K562 (cell line): Measurements from ENCODE around the gene CHCHD5. TPM values are rescaled to one million over a fixed set of nuclear protein-coding genes. Genes with fewer than 3 reads are reported as not detected.
A peak's percentile ranks its signal among the peaks of the same experiment; 100 is the strongest.

ENCODE experiments used
- BRF1 ChIP-seq: IDR thresholded peaks from 3 replicates; pipeline ENCODE4 v1.6.1; 2011; ENCODE audit warnings: borderline replicate concordance, mild to moderate bottlenecking; ENCODE audit not compliant: insufficient read length; ENCODE audit errors: extremely low read depth
- CBX2 ChIP-seq: fragments of 200-600 bp; sonication (generic); IDR thresholded peaks from one replicate; pipeline ENCODE4 v1.6.1; 2012; ENCODE audit warnings: mild to moderate bottlenecking, low read length, inconsistent platforms; ENCODE audit not compliant: insufficient read depth, poor library complexity, severe bottlenecking
- CHD4 ChIP-seq: fragments of 200-600 bp; sonication (generic); IDR thresholded peaks from 3 replicates; pipeline ENCODE4 v1.6.1; 2012; ENCODE audit warnings: low read depth, mild to moderate bottlenecking, mixed read lengths, low read length, inconsistent platforms; ENCODE audit not compliant: insufficient read depth, insufficient replicate concordance, poor library complexity, severe bottlenecking
- ETS2 ChIP-seq: IDR thresholded peaks from 2 replicates; pipeline ENCODE4 v1.6.1; 2016; ENCODE audit warnings: borderline replicate concordance, missing genetic modification characterization, mild to moderate bottlenecking, moderate library complexity, missing compliant biosample characterization; ENCODE audit not compliant: poor library complexity, severe bottlenecking
- EZH2 ChIP-seq: IDR thresholded peaks from 2 replicates; pipeline ENCODE4 v1.6.1; 2012; ENCODE audit warnings: low read depth, mild to moderate bottlenecking, inconsistent platforms, low read length, borderline replicate concordance
- KLF13 ChIP-seq: fragments of 450-650 bp; IDR thresholded peaks from 2 replicates; pipeline ENCODE4 v1.6.1; 2016; ENCODE audit warnings: missing genetic modification characterization, low read depth, mild to moderate bottlenecking, missing compliant biosample characterization, moderate library complexity, borderline replicate concordance
- NFIX ChIP-seq: fragments of 250-450 bp; sonication (Bioruptor Pico); IDR thresholded peaks from 2 replicates; pipeline ENCODE4 v1.4.0; 2020; ENCODE audit warnings: low read depth, mild to moderate bottlenecking, moderate library complexity
- SMAD2 ChIP-seq: fragments of 150-350 bp; IDR thresholded peaks from 2 replicates; pipeline ENCODE4 v1.6.1; 2014; ENCODE audit warnings: low read depth, mild to moderate bottlenecking, low read length
- SMAD4 ChIP-seq: fragments of 250-450 bp; sonication (Bioruptor Pico); conservative IDR thresholded peaks from 2 replicates; pipeline ENCODE4 v1.8.0; 2021; ENCODE audit warnings: inconsistent platforms, mild to moderate bottlenecking, moderate library complexity
- SNRNP70 ChIP-seq: fragments of 200-400 bp; formaldehyde crosslinking; optimal IDR thresholded peaks from 2 replicates; pipeline ENCODE3; 2017; ENCODE audit warnings: low read depth, low read length
- SRSF9 ChIP-seq: fragments of 200-400 bp; formaldehyde crosslinking; IDR thresholded peaks from 2 replicates; pipeline ENCODE4 v1.6.1; 2017; ENCODE audit warnings: low read depth, low read length, borderline replicate concordance
- polyA plus RNA-seq, 8 experiments: library from polyadenylated mRNA; depleted of rRNA in 4 of 8; stranded (reverse) in 5 of 8; unstranded in 3 of 8; fragments of >200 nt; fragmentation: Nextera tagmentation in 2 of 8; fragmentation: Illumina TruSeq in 1 of 8; extraction: Ambion mirVana in 2 of 8; extraction: Trizol in 1 of 8; gene quantifications; 2 replicates each; pipeline versions ENCODE4 v1.2.1 to v1.2.3, GENCODE V29; 2011 to 2014; ENCODE audit warnings: inconsistent platforms in 1 of 8, missing spikeins in 1 of 8
- total RNA-seq, 7 experiments: library from RNA; depleted of rRNA in 6 of 7; stranded (reverse); fragments of >200 nt in 6 of 7; fragmentation: Illumina TruSeq in 2 of 7; extraction: Trizol in 2 of 7; gene quantifications; 2 replicates each; pipeline versions ENCODE4 v1.2.1 to v1.2.3, GENCODE V29; 2011 to 2021; ENCODE audit warnings: low replicate concordance in 1 of 7
- TF ChIP-seq, protein P1 (sequence below), 2 experiments: fragments of 450-650 bp; formaldehyde crosslinking in 1 of 2; IDR thresholded peaks; 2 replicates each; pipeline versions ENCODE4 v1.4.0 to v1.6.1; 2014 to 2020; ENCODE audit warnings: mild to moderate bottlenecking in 2 of 2, borderline replicate concordance in 1 of 2, low read depth in 1 of 2

The CHCHD5 gene
- total and polyA plus RNA-seq, 9 of the 15 experiments (the other 6 are each of a cell fraction or from before 2014, with no cell fraction given) = 7.4 to 79.3 (median 33.4) TPM

- TF ChIP-seq BRF1 (no peak), SNRNP70 (no peak), CHD4 (no peak), SMAD2 (no peak), SMAD4 (peak; percentile 35; the same call in 1 of the 2 replicates), CBX2 (no peak), ETS2 (tag) (no peak), NFIX (CRISPR knock-in tag) (no peak), KLF13 (tag) (no peak), EZH2 (no peak), SRSF9 (no peak)
- TF ChIP-seq, protein P1, sequence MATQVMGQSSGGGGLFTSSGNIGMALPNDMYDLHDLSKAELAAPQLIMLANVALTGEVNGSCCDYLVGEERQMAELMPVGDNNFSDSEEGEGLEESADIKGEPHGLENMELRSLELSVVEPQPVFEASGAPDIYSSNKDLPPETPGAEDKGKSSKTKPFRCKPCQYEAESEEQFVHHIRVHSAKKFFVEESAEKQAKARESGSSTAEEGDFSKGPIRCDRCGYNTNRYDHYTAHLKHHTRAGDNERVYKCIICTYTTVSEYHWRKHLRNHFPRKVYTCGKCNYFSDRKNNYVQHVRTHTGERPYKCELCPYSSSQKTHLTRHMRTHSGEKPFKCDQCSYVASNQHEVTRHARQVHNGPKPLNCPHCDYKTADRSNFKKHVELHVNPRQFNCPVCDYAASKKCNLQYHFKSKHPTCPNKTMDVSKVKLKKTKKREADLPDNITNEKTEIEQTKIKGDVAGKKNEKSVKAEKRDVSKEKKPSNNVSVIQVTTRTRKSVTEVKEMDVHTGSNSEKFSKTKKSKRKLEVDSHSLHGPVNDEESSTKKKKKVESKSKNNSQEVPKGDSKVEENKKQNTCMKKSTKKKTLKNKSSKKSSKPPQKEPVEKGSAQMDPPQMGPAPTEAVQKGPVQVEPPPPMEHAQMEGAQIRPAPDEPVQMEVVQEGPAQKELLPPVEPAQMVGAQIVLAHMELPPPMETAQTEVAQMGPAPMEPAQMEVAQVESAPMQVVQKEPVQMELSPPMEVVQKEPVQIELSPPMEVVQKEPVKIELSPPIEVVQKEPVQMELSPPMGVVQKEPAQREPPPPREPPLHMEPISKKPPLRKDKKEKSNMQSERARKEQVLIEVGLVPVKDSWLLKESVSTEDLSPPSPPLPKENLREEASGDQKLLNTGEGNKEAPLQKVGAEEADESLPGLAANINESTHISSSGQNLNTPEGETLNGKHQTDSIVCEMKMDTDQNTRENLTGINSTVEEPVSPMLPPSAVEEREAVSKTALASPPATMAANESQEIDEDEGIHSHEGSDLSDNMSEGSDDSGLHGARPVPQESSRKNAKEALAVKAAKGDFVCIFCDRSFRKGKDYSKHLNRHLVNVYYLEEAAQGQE (IDR thresholded peaks at IDR 0.05; ENCODE audit: borderline replicate concordance) = peak; percentile 100
- TF ChIP-seq, protein P1 (CRISPR knock-in tag; IDR thresholded peaks at IDR 0.05; ENCODE audit: low read depth) = no peak
These were observed at the start of gene CHCHD5 (continued) for GRCh38 chr2:112584134-112584890.
